GM23338 (cell line): ENCODE results near the gene AREL1. TPM values are rescaled to one million over a fixed set of nuclear protein-coding genes. Genes with fewer than 3 reads are reported as not detected.

ENCODE experiments used
- ATAC-seq: fragments of 200-7000 bp; cut with Tn5 transposase; 3 replicates; pipeline ENCODE4 v1.9.1; 2020
- DNase-seq: peaks from one replicate; pipeline ENCODE4 v3.0.0-alpha.2; 2015; ENCODE audit warnings: low spot score
- H2AFZ ChIP-seq: fragments of 200-600 bp; sonication (generic); 2 replicates; pipeline ENCODE4 v1.8.0; 2016; ENCODE audit warnings: antibody characterized with exemption, mild to moderate bottlenecking, moderate library complexity
- H3F3A ChIP-seq: fragments of 200-600 bp; sonication (generic); replicated peaks from 2 replicates; pipeline ENCODE4 v1.8.0; 2017; ENCODE audit warnings: antibody characterized with exemption, mixed run types, low read depth
- H3K27ac ChIP-seq: fragments of 200-600 bp; sonication (generic); 2 replicates; pipeline ENCODE4 v1.6.1; 2016; ENCODE audit warnings: low read depth
- H3K27me3 ChIP-seq: fragments of 200-600 bp; sonication (generic); 2 replicates; pipeline ENCODE4 v1.8.0; 2016; ENCODE audit warnings: mild to moderate bottlenecking, mixed run types, moderate library complexity; ENCODE audit not compliant: insufficient read depth
- H3K36me3 ChIP-seq: fragments of 200-600 bp; sonication (generic); 2 replicates; pipeline ENCODE4 v1.8.0; 2016; ENCODE audit warnings: mild to moderate bottlenecking; ENCODE audit not compliant: insufficient read depth
- H3K4me1 ChIP-seq: fragments of 200-600 bp; sonication (generic); 2 replicates; pipeline ENCODE4 v1.8.0; 2016; ENCODE audit warnings: mild to moderate bottlenecking, moderate library complexity; ENCODE audit not compliant: insufficient read depth
- H3K4me2 ChIP-seq: fragments of 200-600 bp; sonication (generic); 2 replicates; pipeline ENCODE4 v1.7.1; 2017; ENCODE audit warnings: mixed run types
- H3K4me3 ChIP-seq: fragments of 200-600 bp; sonication (generic); 2 replicates; pipeline ENCODE4 v1.6.1; 2016; ENCODE audit warnings: mixed run types
- H3K79me2 ChIP-seq: fragments of 200-600 bp; sonication (generic); replicated peaks from 2 replicates; pipeline ENCODE4 v1.8.0; 2017; ENCODE audit warnings: mild to moderate bottlenecking; ENCODE audit not compliant: insufficient read depth
- H3K9me2 ChIP-seq: fragments of 200-600 bp; sonication (generic); 2 replicates; pipeline ENCODE4 v1.8.0; 2017; ENCODE audit not compliant: insufficient read depth
- H4K20me1 ChIP-seq: fragments of 200-600 bp; sonication (generic); replicated peaks from 2 replicates; pipeline ENCODE4 v1.8.0; 2017; ENCODE audit warnings: mild to moderate bottlenecking; ENCODE audit not compliant: insufficient read depth
- H3K27ac Mint-ChIP-seq: 2 replicates; pipeline ENCODE4 v1.8.0; 2020; ENCODE audit warnings: inconsistent platforms, mild to moderate bottlenecking, moderate library complexity, mixed read lengths
- H3K27me3 Mint-ChIP-seq: 3 replicates; pipeline ENCODE4 v1.8.0; 2022; ENCODE audit warnings: low read depth, mild to moderate bottlenecking, moderate library complexity, mixed read lengths, inconsistent platforms; ENCODE audit not compliant: insufficient read depth, poor library complexity
- H3K36me3 Mint-ChIP-seq: 3 replicates; pipeline ENCODE4 v1.8.0; 2021; ENCODE audit warnings: low read depth, mild to moderate bottlenecking, inconsistent platforms, moderate library complexity, mixed read lengths
- H3K4me1 Mint-ChIP-seq: 3 replicates; pipeline ENCODE4 v1.8.0; 2020; ENCODE audit warnings: mild to moderate bottlenecking, inconsistent platforms, mixed read lengths
- H3K4me3 Mint-ChIP-seq: 3 replicates; pipeline ENCODE4 v1.8.0; 2021; ENCODE audit warnings: moderate library complexity, mild to moderate bottlenecking, inconsistent platforms, mixed read lengths
- H3K9me3 Mint-ChIP-seq: 3 replicates; pipeline ENCODE4 v1.8.0; 2020; ENCODE audit warnings: moderate library complexity, mild to moderate bottlenecking, inconsistent platforms, mixed read lengths
- CREB1 ChIP-seq: fragments of 250-450 bp; sonication (Bioruptor Pico); IDR thresholded peaks from 2 replicates; pipeline ENCODE4 v1.5.0; 2020; ENCODE audit warnings: low read depth, mild to moderate bottlenecking, moderate library complexity
- CTCF ChIP-seq, 2 experiments: fragments of 200-600 bp in 1 of 2; sonication (generic) in 1 of 2; conservative IDR thresholded peaks; 2 replicates each; pipeline versions ENCODE4 v1.5.1 to v1.6.1; 2016 to 2017; ENCODE audit warnings: antibody characterized with exemption in 2 of 2, low read depth in 2 of 2, mild to moderate bottlenecking in 2 of 2, moderate library complexity in 1 of 2
- ETS1 ChIP-seq: IDR thresholded peaks from 2 replicates; pipeline ENCODE4 v1.6.1; 2016; ENCODE audit warnings: antibody characterized with exemption
- EZH2 ChIP-seq: fragments of 200-600 bp; sonication (generic); IDR thresholded peaks from one replicate; pipeline ENCODE4 v1.8.0; 2017; ENCODE audit warnings: antibody characterized with exemption, mild to moderate bottlenecking, low read depth; ENCODE audit not compliant: unreplicated experiment
- EZH2phosphoT487 ChIP-seq: fragments of 200-600 bp; sonication (generic); IDR thresholded peaks from one replicate; pipeline ENCODE4 v1.8.1; 2018; ENCODE audit warnings: antibody characterized with exemption; ENCODE audit not compliant: unreplicated experiment
- JUNB ChIP-seq: IDR thresholded peaks from one replicate; pipeline ENCODE4 v1.6.1; 2016; ENCODE audit warnings: antibody characterized with exemption; ENCODE audit not compliant: unreplicated experiment
- NANOG ChIP-seq: IDR thresholded peaks from 2 replicates; pipeline ENCODE4 v1.6.1; 2016; ENCODE audit warnings: antibody characterized with exemption, borderline replicate concordance
- POLR2AphosphoS5 ChIP-seq: IDR thresholded peaks from 2 replicates; pipeline ENCODE4 v1.6.1; 2016; ENCODE audit warnings: antibody characterized with exemption, low read depth
- STAT1 ChIP-seq: IDR thresholded peaks from one replicate; pipeline ENCODE4 v1.6.1; 2016; ENCODE audit warnings: antibody characterized with exemption; ENCODE audit not compliant: unreplicated experiment
- ZNF114 ChIP-seq: fragments of 250-450 bp; sonication (Bioruptor Pico); IDR thresholded peaks from 2 replicates; pipeline ENCODE4 v1.5.0; 2020; ENCODE audit warnings: mild to moderate bottlenecking, moderate library complexity
- ZNF331 ChIP-seq: fragments of 250-450 bp; sonication (Bioruptor Pico); IDR thresholded peaks from 2 replicates; pipeline ENCODE4 v1.5.0; 2020; ENCODE audit warnings: low read depth, mild to moderate bottlenecking, moderate library complexity
- polyA plus RNA-seq: library from polyadenylated mRNA; unstranded; fragments of >200 nt; fragmentation: Nextera tagmentation; extraction: Ambion mirVana; gene quantifications from 2 replicates; pipeline ENCODE4 v1.2.1, GENCODE V29; 2016
- total RNA-seq: library from RNA; depleted of rRNA; stranded (reverse); fragments of >200 nt; shearing (Covaris generic); gene quantifications from 2 replicates; pipeline ENCODE4 v1.2.3, GENCODE V29; 2014
- TF ChIP-seq, protein P1 (sequence below): IDR thresholded peaks from one replicate; pipeline ENCODE4 v1.6.1; 2018; ENCODE audit warnings: antibody characterized with exemption; ENCODE audit not compliant: unreplicated experiment

Gene AREL1
- total and polyA plus RNA-seq, 2 experiments from 2014 or later, result 7.5 to 23.6 TPM

- no peak for TF ChIP-seq CTCF (conservative IDR thresholded peaks at IDR 0.05; ENCODE audit: low read depth in 2 of 2)
- no peak for TF ChIP-seq EZH2
- TF ChIP-seq POLR2AphosphoS5, result no peak
- TF ChIP-seq STAT1, result no peak
- TF ChIP-seq, protein P1, sequence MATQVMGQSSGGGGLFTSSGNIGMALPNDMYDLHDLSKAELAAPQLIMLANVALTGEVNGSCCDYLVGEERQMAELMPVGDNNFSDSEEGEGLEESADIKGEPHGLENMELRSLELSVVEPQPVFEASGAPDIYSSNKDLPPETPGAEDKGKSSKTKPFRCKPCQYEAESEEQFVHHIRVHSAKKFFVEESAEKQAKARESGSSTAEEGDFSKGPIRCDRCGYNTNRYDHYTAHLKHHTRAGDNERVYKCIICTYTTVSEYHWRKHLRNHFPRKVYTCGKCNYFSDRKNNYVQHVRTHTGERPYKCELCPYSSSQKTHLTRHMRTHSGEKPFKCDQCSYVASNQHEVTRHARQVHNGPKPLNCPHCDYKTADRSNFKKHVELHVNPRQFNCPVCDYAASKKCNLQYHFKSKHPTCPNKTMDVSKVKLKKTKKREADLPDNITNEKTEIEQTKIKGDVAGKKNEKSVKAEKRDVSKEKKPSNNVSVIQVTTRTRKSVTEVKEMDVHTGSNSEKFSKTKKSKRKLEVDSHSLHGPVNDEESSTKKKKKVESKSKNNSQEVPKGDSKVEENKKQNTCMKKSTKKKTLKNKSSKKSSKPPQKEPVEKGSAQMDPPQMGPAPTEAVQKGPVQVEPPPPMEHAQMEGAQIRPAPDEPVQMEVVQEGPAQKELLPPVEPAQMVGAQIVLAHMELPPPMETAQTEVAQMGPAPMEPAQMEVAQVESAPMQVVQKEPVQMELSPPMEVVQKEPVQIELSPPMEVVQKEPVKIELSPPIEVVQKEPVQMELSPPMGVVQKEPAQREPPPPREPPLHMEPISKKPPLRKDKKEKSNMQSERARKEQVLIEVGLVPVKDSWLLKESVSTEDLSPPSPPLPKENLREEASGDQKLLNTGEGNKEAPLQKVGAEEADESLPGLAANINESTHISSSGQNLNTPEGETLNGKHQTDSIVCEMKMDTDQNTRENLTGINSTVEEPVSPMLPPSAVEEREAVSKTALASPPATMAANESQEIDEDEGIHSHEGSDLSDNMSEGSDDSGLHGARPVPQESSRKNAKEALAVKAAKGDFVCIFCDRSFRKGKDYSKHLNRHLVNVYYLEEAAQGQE, result no peak
- TF ChIP-seq EZH2phosphoT487, result no peak
These were observed 95.7 kb downstream of the AREL1 start (continued) for GRCh38 chr14:74616996-74617700.

GRCh38 chr14:74616507-74616906, 96.4 kb downstream of the AREL1 start:
- H3K4me1 Mint-ChIP-seq, result peaks cover 28% of the 10 kb centered on the region
- H3F3A ChIP-seq, result no peaks in the 10 kb centered on the region
- no peaks in the 10 kb centered on the region for H3K79me2 ChIP-seq
- no peaks in the 10 kb centered on the region; the same call in 2 of the 3 replicates for H3K36me3 Mint-ChIP-seq
- H3K4me1 ChIP-seq, result peaks cover 9% of the 10 kb centered on the region; the same call in 1 of the 2 replicates
- H2AFZ ChIP-seq, result peak overlapping the region; percentile 58
- H3K9me3 Mint-ChIP-seq, result peaks cover 5% of the 10 kb centered on the region; the same call in 2 of the 3 replicates
- no peak for DNase-seq
- ATAC-seq, result no peak
- H3K27ac ChIP-seq, result no peak overlapping the region
- peaks cover 36% of the 10 kb centered on the region for H3K27me3 Mint-ChIP-seq
- no peak overlapping the region for H3K4me3 ChIP-seq
- H3K27ac Mint-ChIP-seq, result no peak overlapping the region; the same call in 1 of the 2 replicates
- H3K4me2 ChIP-seq, result 0 out of 2 replicates have a peak overlapping the region, but pooled peaks have one; percentile 16
- H3K27me3 ChIP-seq, result peaks cover 13% of the 10 kb centered on the region
- H3K4me3 Mint-ChIP-seq, result no peak overlapping the region
- H3K36me3 ChIP-seq, result no peaks in the 10 kb centered on the region
- H3K9me2 ChIP-seq, result no peaks in the 10 kb centered on the region
- H4K20me1 ChIP-seq, result no peaks in the 10 kb centered on the region
- TF ChIP-seq CREB1 (no peak), CTCF (conservative IDR thresholded peaks at IDR 0.05; ENCODE audit: low read depth in 2 of 2) (no peak), ZNF114 (CRISPR knock-in tag) (no peak), JUNB (no peak), STAT1 (no peak), POLR2AphosphoS5 (no peak), NANOG (no peak), ZNF331 (CRISPR knock-in tag) (no peak), ETS1 (no peak)
